HUES48 (cell line): ENCODE results near the gene CYB561.

Experiments used
- H3K27ac ChIP-seq: one replicate; pipeline ENCODE4 v1.7.0; 2013; ENCODE audit warnings: low read depth, low read length, inconsistent platforms
- H3K27me3 ChIP-seq: 2 replicates; pipeline ENCODE4 v1.6.1; 2013; ENCODE audit warnings: mild to moderate bottlenecking, low read length; ENCODE audit not compliant: control insufficient read depth, insufficient read depth
- H3K36me3 ChIP-seq: 2 replicates; pipeline ENCODE4 v1.6.1; 2013; ENCODE audit warnings: low read length; ENCODE audit not compliant: control insufficient read depth, insufficient read depth
- H3K4me1 ChIP-seq: 2 replicates; pipeline ENCODE4 v1.6.1; 2013; ENCODE audit warnings: mild to moderate bottlenecking, low read length; ENCODE audit not compliant: control insufficient read depth, insufficient read depth
- H3K4me3 ChIP-seq: 2 replicates; pipeline ENCODE4 v1.5.1; 2013; ENCODE audit warnings: mild to moderate bottlenecking, low read depth, low read length
- H3K9ac ChIP-seq: 2 replicates; pipeline ENCODE4 v1.6.1; 2013; ENCODE audit warnings: mild to moderate bottlenecking, low read depth, low read length, moderate library complexity
- H3K9me3 ChIP-seq: 2 replicates; pipeline ENCODE4 v1.6.1; 2013; ENCODE audit warnings: low read length; ENCODE audit not compliant: control insufficient read depth, insufficient read depth

The CYB561 gene

GRCh38 chr17:63402431-63403212 is 43.5 kb downstream of the CYB561 start:
- Histone ChIP-seq H3K36me3 (no peaks in the 10 kb centered on the region), H3K9ac (no peak overlapping the region), H3K27me3 (no peaks in the 10 kb centered on the region), H3K4me3 (no peak overlapping the region), H3K9me3 (no peaks in the 10 kb centered on the region), H3K4me1 (peaks cover 8% of the 10 kb centered on the region; the same call in 1 of the 2 replicates), H3K27ac (no peak overlapping the region)

- no peak overlapping the region for H3K27ac ChIP-seq
- H3K27me3 ChIP-seq, result no peaks in the 10 kb centered on the region
- peaks cover 8% of the 10 kb centered on the region; the same call in 1 of the 2 replicates for H3K4me1 ChIP-seq
- H3K36me3 ChIP-seq, result peaks cover 3% of the 10 kb centered on the region; the same call in 1 of the 2 replicates
- H3K9me3 ChIP-seq, result no peaks in the 10 kb centered on the region
- no peak overlapping the region for H3K9ac ChIP-seq
- H3K4me3 ChIP-seq, result no peak overlapping the region
Observed at GRCh38 chr17:63399856-63400255, 46.2 kb downstream of the CYB561 start.

- H3K9me3 ChIP-seq, result no peaks in the 10 kb centered on the region
- H3K36me3 ChIP-seq, result peaks cover 3% of the 10 kb centered on the region; the same call in 1 of the 2 replicates
- H3K4me1 ChIP-seq, result peaks cover 8% of the 10 kb centered on the region; the same call in 1 of the 2 replicates
- no peak overlapping the region for H3K27ac ChIP-seq
- H3K9ac ChIP-seq, result no peak overlapping the region
- H3K4me3 ChIP-seq, result no peak overlapping the region
- no peaks in the 10 kb centered on the region for H3K27me3 ChIP-seq
Observed at GRCh38 chr17:63399316-63399715, 46.8 kb downstream of the CYB561 start.

GRCh38 chr17:63398680-63399079 is 47.4 kb downstream of the CYB561 start:
- H3K36me3 ChIP-seq, result peaks cover 3% of the 10 kb centered on the region; the same call in 1 of the 2 replicates
- H3K9ac ChIP-seq, result no peak overlapping the region
- H3K27me3 ChIP-seq, result no peaks in the 10 kb centered on the region
- peaks cover 8% of the 10 kb centered on the region; the same call in 1 of the 2 replicates for H3K4me1 ChIP-seq
- H3K27ac ChIP-seq, result no peak overlapping the region
- no peaks in the 10 kb centered on the region for H3K9me3 ChIP-seq
- no peak overlapping the region for H3K4me3 ChIP-seq

- Histone ChIP-seq H3K27ac (no peak overlapping the region), H3K27me3 (no peaks in the 10 kb centered on the region), H3K9ac (no peak overlapping the region), H3K4me1 (peaks cover 8% of the 10 kb centered on the region; the same call in 1 of the 2 replicates), H3K4me3 (no peak overlapping the region), H3K9me3 (no peaks in the 10 kb centered on the region), H3K36me3 (peaks cover 3% of the 10 kb centered on the region; the same call in 1 of the 2 replicates)
Observed at GRCh38 chr17:63395075-63395805, 50.9 kb downstream of the CYB561 start.

- H3K36me3 ChIP-seq, result no peaks in the 10 kb centered on the region
- no peak overlapping the region for H3K4me3 ChIP-seq
- H3K27ac ChIP-seq, result no peak overlapping the region
- H3K27me3 ChIP-seq, result no peaks in the 10 kb centered on the region
- no peaks in the 10 kb centered on the region for H3K9me3 ChIP-seq
- no peaks in the 10 kb centered on the region for H3K4me1 ChIP-seq
- H3K9ac ChIP-seq, result no peak overlapping the region
Observed at GRCh38 chr17:63390090-63390489, 56.0 kb downstream of the CYB561 start.

GRCh38 chr17:63387656-63388340 is 58.3 kb downstream of the CYB561 start:
- H3K27ac ChIP-seq, result no peak overlapping the region
- H3K4me1 ChIP-seq, result no peaks in the 10 kb centered on the region
- H3K9me3 ChIP-seq, result no peaks in the 10 kb centered on the region
- no peak overlapping the region for H3K4me3 ChIP-seq
- no peaks in the 10 kb centered on the region for H3K36me3 ChIP-seq
- no peak overlapping the region for H3K9ac ChIP-seq
- no peaks in the 10 kb centered on the region for H3K27me3 ChIP-seq

- H3K27me3 ChIP-seq, result no peaks in the 10 kb centered on the region
- H3K9ac ChIP-seq, result no peak overlapping the region
- H3K4me1 ChIP-seq, result no peaks in the 10 kb centered on the region
- no peak overlapping the region for H3K4me3 ChIP-seq
- no peak overlapping the region for H3K27ac ChIP-seq
- no peaks in the 10 kb centered on the region for H3K9me3 ChIP-seq
- peaks cover 4% of the 10 kb centered on the region; the same call in 1 of the 2 replicates for H3K36me3 ChIP-seq
Observed at GRCh38 chr17:63382826-63383225, 63.3 kb downstream of the CYB561 start.
